B cell (primary cell): Measurements from ENCODE around the gene STK17A. TPM values are rescaled to one million over a fixed set of nuclear protein-coding genes. Genes with fewer than 3 reads are reported as not detected.

ENCODE experiments used
- ATAC-seq: fragments of 200-7000 bp; cut with Tn5 transposase; one replicate; pipeline ENCODE4 v1.10.0; 2021; ENCODE audit warnings: low read depth, mild to moderate bottlenecking, moderate number of reproducible peaks, moderate library complexity
- CTCF ChIA-PET: fragments of 350-600 bp; sonication (Branson Sonifier 250); formaldehyde crosslinking; loops from one replicate; lab custom pipeline; 2021; ENCODE audit warnings: antibody characterized with exemption, inconsistent platforms; lab: Charles Lee
- POLR2A ChIA-PET: fragments of 350-600 bp; sonication (Branson Sonifier 250); formaldehyde crosslinking; loops from one replicate; lab custom pipeline; 2021; ENCODE audit warnings: antibody characterized with exemption; lab: Charles Lee
- DNase-seq: peaks from one replicate; pipeline ENCODE4 v3.0.0; 2013
- H2AFZ ChIP-seq: 2 replicates; pipeline ENCODE4 v1.6.1; 2012; ENCODE audit warnings: mild to moderate bottlenecking, low read depth, low read length; ENCODE audit not compliant: insufficient read depth, poor library complexity, severe bottlenecking
- H3K27ac ChIP-seq, 2 donors: 1 replicate in 1 of 2; 2 replicates in 1 of 2; pipeline ENCODE4 v1.5.1; 2012 to 2013; ENCODE audit warnings: low read length in 2 of 2, mild to moderate bottlenecking in 2 of 2, moderate library complexity in 1 of 2
- H3K27me3 ChIP-seq, 4 experiments: fragments of 200-600 bp in 1 of 4; sonication (generic) in 1 of 4; replicated peaks in 1 of 4; 1 replicate in 2 of 4; 2 replicates in 2 of 4; pipeline versions ENCODE4 v1.6.1 to v1.7.0; 2013 to 2016; ENCODE audit warnings: low read length in 3 of 4, mild to moderate bottlenecking in 2 of 4, mixed read lengths in 1 of 4, moderate library complexity in 1 of 4; ENCODE audit not compliant: insufficient read depth in 4 of 4, control insufficient read depth in 3 of 4; ENCODE audit errors: control extremely low read depth in 1 of 4
- H3K36me3 ChIP-seq, 2 experiments: replicated peaks in 1 of 2; 1 replicate in 1 of 2; 2 replicates in 1 of 2; pipeline versions ENCODE4 v1.6.1 to v1.7.1; 2013; ENCODE audit warnings: low read length in 1 of 2; ENCODE audit not compliant: insufficient read depth in 2 of 2, control insufficient read depth in 1 of 2; ENCODE audit errors: control extremely low read depth in 1 of 2, extremely low read depth in 1 of 2
- H3K4me1 ChIP-seq, 2 donors: fragments of 200-600 bp in 1 of 2; sonication (generic) in 1 of 2; 1 replicate in 1 of 2; 2 replicates in 1 of 2; pipeline versions ENCODE4 v1.5.1 to v1.6.1; 2013 to 2017; ENCODE audit warnings: low read length in 2 of 2; ENCODE audit not compliant: control insufficient read depth in 2 of 2, insufficient read depth in 2 of 2
- H3K4me2 ChIP-seq: replicated peaks from 2 replicates; pipeline ENCODE3; 2012; ENCODE audit warnings: mild to moderate bottlenecking, low read depth, low read length; ENCODE audit not compliant: poor library complexity, severe bottlenecking
- H3K4me3 ChIP-seq, 5 experiments: fragments of 200-600 bp in 1 of 5; sonication (generic) in 1 of 5; 1 replicate in 3 of 5; 2 replicates in 2 of 5; pipeline versions ENCODE4 v1.5.1 to v1.7.0; 2011 to 2016; ENCODE audit warnings: low read length in 4 of 5, mild to moderate bottlenecking in 4 of 5, low read depth in 2 of 5, control low read depth in 1 of 5, moderate library complexity in 1 of 5; ENCODE audit not compliant: insufficient read depth in 1 of 5; ENCODE audit errors: control extremely low read depth in 1 of 5, extremely low read depth in 1 of 5
- H3K79me2 ChIP-seq: fragments of 200-600 bp; sonication (generic); one replicate; pipeline ENCODE4 v1.6.0; 2016; ENCODE audit warnings: low read length; ENCODE audit not compliant: control insufficient read depth, insufficient read depth
- H3K9ac ChIP-seq: fragments of 200-600 bp; sonication (generic); 2 replicates; pipeline ENCODE4 v1.6.1; 2017; ENCODE audit warnings: mild to moderate bottlenecking, low read length, moderate library complexity
- H3K9me3 ChIP-seq, 3 donors: one replicate each; pipeline versions ENCODE4 v1.6.1 to v1.7.1; 2013; ENCODE audit warnings: low read length in 2 of 3; ENCODE audit not compliant: control insufficient read depth in 2 of 3, insufficient read depth in 1 of 3; ENCODE audit errors: control extremely low read depth in 1 of 3
- H4K20me1 ChIP-seq: 2 replicates; pipeline ENCODE4 v1.6.0; 2012; ENCODE audit warnings: mild to moderate bottlenecking, low read length; ENCODE audit not compliant: insufficient read depth, control insufficient read depth, poor library complexity, severe bottlenecking
- H3K27ac Mint-ChIP-seq: one replicate; pipeline ENCODE4 v1.8.0; 2021; ENCODE audit warnings: mixed read lengths
- H3K27me3 Mint-ChIP-seq: one replicate; pipeline ENCODE4 v1.8.0; 2021; ENCODE audit warnings: mixed read lengths
- H3K4me1 Mint-ChIP-seq: one replicate; pipeline ENCODE4 v1.8.0; 2021; ENCODE audit warnings: mixed read lengths
- H3K4me3 Mint-ChIP-seq: one replicate; pipeline ENCODE4 v1.8.0; 2021; ENCODE audit warnings: mixed read lengths
- H3K9me3 Mint-ChIP-seq: one replicate; pipeline ENCODE4 v1.8.0; 2022; ENCODE audit warnings: mixed read lengths; ENCODE audit not compliant: insufficient read depth
- EZH2 ChIP-seq: IDR thresholded peaks from 2 replicates; pipeline ENCODE4 v1.6.1; 2012; ENCODE audit warnings: borderline replicate concordance, low read depth, mild to moderate bottlenecking, moderate library complexity, low read length; ENCODE audit not compliant: insufficient read depth, poor library complexity, severe bottlenecking
- WGBS: methylation state at CpG from one replicate; pipeline ENCODE4 v1.1.5; 2013; ENCODE audit warnings: missing lambda C conversion rate; ENCODE audit not compliant: insufficient coverage; 5-methylcytosine and 5-hydroxymethylcytosine counted together
- intact Hi-C: fragments of 100-400 bp; cut with micrococcal nuclease; formaldehyde crosslinking; loops from one replicate; pipeline ENCODE4 v1.10.0; 2022
- polyA plus RNA-seq: library from polyadenylated mRNA; depleted of rRNA; stranded (reverse); fragments of >200 nt; gene quantifications from 2 replicates; pipeline ENCODE4 v1.2.3, GENCODE V29; 2012
- total RNA-seq, 2 donors: library from RNA; stranded (reverse); fragments of 120-200 nt in 1 of 2; gene quantifications; 1 replicate in 1 of 2; 2 replicates in 1 of 2; pipeline versions ENCODE4 v1.2.3 to v1.2.4, GENCODE V29; 2013 to 2022
- TF ChIP-seq, protein P1 (sequence below): fragments of 200-600 bp; IDR thresholded peaks from one replicate; pipeline ENCODE4 v1.8.0; 2022; ENCODE audit warnings: antibody characterized with exemption, mild to moderate bottlenecking

Gene STK17A
- total and polyA plus RNA-seq, 2 donors (not counting 1 experiment from before 2014, with no cell fraction given) = 72.8 to 111 TPM

GRCh38 chr7:43649755-43650274 lies 66.9 kb downstream of the STK17A start:
- ChIA-PET CTCF (interaction anchor here (0.8 to 10.9 kb wide), 14 partner anchors 9 to 189 kb away, joined by 3 to 203 read pairs (median 4); partner anchors contain the start of gene STK17A), POLR2A (interaction anchor here (0.7 to 6.1 kb wide), 8 partner anchors 23 to 718 kb away, joined by 3 to 68 read pairs (median 8); partner anchors contain the start of genes MRPL32, PSMA2 and STK17A)
- Histone ChIP-seq H3K9ac (peak overlapping the region; percentile 70), H3K27ac (peak overlapping the region; percentile 96 to 97), H3K9me3 (peaks cover 0 to 11% (median 0%) of the 10 kb centered on the region in 3 donors), H3K79me2 (peaks cover 54% of the 10 kb centered on the region), H3K36me3 (peaks cover 0 to 15% of the 10 kb centered on the region in 2 experiments), H3K4me1 (peaks cover 92 to 93% of the 10 kb centered on the region in 2 donors), H3K27me3 (no peaks in the 10 kb centered on the region), H4K20me1 (no peaks in the 10 kb centered on the region), H3K4me3 (peak overlapping the region; percentile 47 to 80 (median 58)), H3K4me2 (peak overlapping the region; percentile 76), H2AFZ (peak overlapping the region; percentile 12)
- Mint-ChIP-seq H3K4me1 (peaks cover 92% of the 10 kb centered on the region), H3K27ac (peak overlapping the region; percentile 87), H3K27me3 (no peaks in the 10 kb centered on the region), H3K4me3 (peak overlapping the region; percentile 81), H3K9me3 (no peaks in the 10 kb centered on the region)
- peak; percentile 73 for ATAC-seq
- intact Hi-C loops = loop anchor here (1.0 to 5.0 kb wide), 7 partner anchors 12 to 67 kb away; partner anchors contain the start of gene STK17A
- peak; percentile 92 for DNase-seq
- TF ChIP-seq, protein P1, sequence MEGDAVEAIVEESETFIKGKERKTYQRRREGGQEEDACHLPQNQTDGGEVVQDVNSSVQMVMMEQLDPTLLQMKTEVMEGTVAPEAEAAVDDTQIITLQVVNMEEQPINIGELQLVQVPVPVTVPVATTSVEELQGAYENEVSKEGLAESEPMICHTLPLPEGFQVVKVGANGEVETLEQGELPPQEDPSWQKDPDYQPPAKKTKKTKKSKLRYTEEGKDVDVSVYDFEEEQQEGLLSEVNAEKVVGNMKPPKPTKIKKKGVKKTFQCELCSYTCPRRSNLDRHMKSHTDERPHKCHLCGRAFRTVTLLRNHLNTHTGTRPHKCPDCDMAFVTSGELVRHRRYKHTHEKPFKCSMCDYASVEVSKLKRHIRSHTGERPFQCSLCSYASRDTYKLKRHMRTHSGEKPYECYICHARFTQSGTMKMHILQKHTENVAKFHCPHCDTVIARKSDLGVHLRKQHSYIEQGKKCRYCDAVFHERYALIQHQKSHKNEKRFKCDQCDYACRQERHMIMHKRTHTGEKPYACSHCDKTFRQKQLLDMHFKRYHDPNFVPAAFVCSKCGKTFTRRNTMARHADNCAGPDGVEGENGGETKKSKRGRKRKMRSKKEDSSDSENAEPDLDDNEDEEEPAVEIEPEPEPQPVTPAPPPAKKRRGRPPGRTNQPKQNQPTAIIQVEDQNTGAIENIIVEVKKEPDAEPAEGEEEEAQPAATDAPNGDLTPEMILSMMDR = no peak
- TF ChIP-seq EZH2 = no peak
- 0% methylated on average over 4 of the region's 4 CpGs for WGBS
